Progenitor cell of endocrine pancreas (in vitro differentiated cells): Measurements from ENCODE around the gene ABR. TPM values are rescaled to one million over a fixed set of nuclear protein-coding genes. Genes with fewer than 3 reads are reported as not detected.

Experiments
- DNase-seq: peaks from one replicate; pipeline ENCODE4 v3.0.0; 2021; ENCODE audit warnings: low spot score; ENCODE audit not compliant: unreplicated experiment
- H3K27ac Mint-ChIP-seq: 2 replicates; pipeline ENCODE4 v1.8.0; 2021; ENCODE audit warnings: mild to moderate bottlenecking, moderate library complexity, mixed read lengths
- H3K27me3 Mint-ChIP-seq: 2 replicates; pipeline ENCODE4 v1.8.0; 2021; ENCODE audit warnings: mixed read lengths
- H3K36me3 Mint-ChIP-seq: 2 replicates; pipeline ENCODE4 v1.8.0; 2022; ENCODE audit warnings: mixed read lengths; ENCODE audit not compliant: insufficient read depth
- H3K4me1 Mint-ChIP-seq: 2 replicates; pipeline ENCODE4 v1.8.0; 2021; ENCODE audit warnings: low read depth, mixed read lengths
- H3K4me3 Mint-ChIP-seq: 2 replicates; pipeline ENCODE4 v1.8.0; 2021; ENCODE audit warnings: low read depth, mild to moderate bottlenecking, moderate library complexity, mixed read lengths
- H3K9me3 Mint-ChIP-seq: 2 replicates; pipeline ENCODE4 v1.8.0; 2021; ENCODE audit warnings: low read depth, mixed read lengths
- CTCF ChIP-seq: fragments of 200-600 bp; sonication (generic); IDR thresholded peaks from one replicate; pipeline ENCODE4 v1.5.0; 2021; ENCODE audit warnings: antibody characterized with exemption, mild to moderate bottlenecking; ENCODE audit not compliant: unreplicated experiment
- total RNA-seq: library from RNA; stranded (reverse); gene quantifications from 2 replicates; pipeline ENCODE4 v1.2.1, GENCODE V29; 2021

ABR gene
- total RNA-seq, 1 donor from 2014 or later: 61.0 TPM

- no peak overlapping the region for H3K4me3 Mint-ChIP-seq
- H3K4me1 Mint-ChIP-seq: peaks cover 1% of the 10 kb centered on the region
- H3K36me3 Mint-ChIP-seq: no peaks in the 10 kb centered on the region
- no peaks in the 10 kb centered on the region for H3K27me3 Mint-ChIP-seq
- H3K9me3 Mint-ChIP-seq: no peaks in the 10 kb centered on the region
- no peak overlapping the region for H3K27ac Mint-ChIP-seq
- TF ChIP-seq CTCF: no peak
- no peak for DNase-seq
Observed at GRCh38 chr17:988561-988960, 191.2 kb downstream of the ABR start.

- TF ChIP-seq CTCF: no peak
- no peak overlapping the region for H3K27ac Mint-ChIP-seq
- H3K36me3 Mint-ChIP-seq: no peaks in the 10 kb centered on the region
- H3K4me1 Mint-ChIP-seq: peaks cover 1% of the 10 kb centered on the region
- no peak for DNase-seq
- no peaks in the 10 kb centered on the region for H3K9me3 Mint-ChIP-seq
- H3K27me3 Mint-ChIP-seq: no peaks in the 10 kb centered on the region
- H3K4me3 Mint-ChIP-seq: no peak overlapping the region
Observed at GRCh38 chr17:987931-988330, 191.8 kb downstream of the ABR start.

- no peaks in the 10 kb centered on the region for H3K36me3 Mint-ChIP-seq
- H3K27me3 Mint-ChIP-seq: no peaks in the 10 kb centered on the region
- H3K4me3 Mint-ChIP-seq: no peak overlapping the region
- no peak for TF ChIP-seq CTCF
- no peaks in the 10 kb centered on the region for H3K9me3 Mint-ChIP-seq
- no peak for DNase-seq
- peak overlapping the region; percentile 57 for H3K27ac Mint-ChIP-seq
- peaks cover 1% of the 10 kb centered on the region for H3K4me1 Mint-ChIP-seq
Observed at GRCh38 chr17:986322-986929, 193.4 kb downstream of the ABR start.

- Mint-ChIP-seq H3K27ac (no peak overlapping the region), H3K27me3 (no peaks in the 10 kb centered on the region), H3K4me3 (no peak overlapping the region), H3K4me1 (peaks cover 4% of the 10 kb centered on the region), H3K9me3 (no peaks in the 10 kb centered on the region), H3K36me3 (no peaks in the 10 kb centered on the region)
- TF ChIP-seq CTCF: no peak
- no peak for DNase-seq
Observed at GRCh38 chr17:983921-984320, 195.9 kb downstream of the ABR start.

GRCh38 chr17:981292-981658 lies 198.5 kb downstream of the ABR start:
- no peak for TF ChIP-seq CTCF
- Mint-ChIP-seq H3K36me3 (no peaks in the 10 kb centered on the region), H3K27ac (peak overlapping the region; percentile 67), H3K27me3 (peaks cover 7% of the 10 kb centered on the region), H3K4me1 (peaks cover 11% of the 10 kb centered on the region), H3K4me3 (peak overlapping the region; percentile 69), H3K9me3 (no peaks in the 10 kb centered on the region)
- DNase-seq: no peak
